Glomerular visceral epithelial cell (primary cell): Measurements from ENCODE around the gene ZFY.

Experiments
- DNase-seq: peaks from one replicate; pipeline ENCODE4 v3.0.0-alpha.2; 2016; ENCODE audit errors: extremely low spot score

Gene ZFY

GRCh38 chrY:2934861-2935715, at the start of gene ZFY:
ZFY (plus strand) TSS chrY:2935381; CDS start chrY:2953937, 18,556 bp downstream.
- DNase-seq = peak; percentile 56

DNA sequence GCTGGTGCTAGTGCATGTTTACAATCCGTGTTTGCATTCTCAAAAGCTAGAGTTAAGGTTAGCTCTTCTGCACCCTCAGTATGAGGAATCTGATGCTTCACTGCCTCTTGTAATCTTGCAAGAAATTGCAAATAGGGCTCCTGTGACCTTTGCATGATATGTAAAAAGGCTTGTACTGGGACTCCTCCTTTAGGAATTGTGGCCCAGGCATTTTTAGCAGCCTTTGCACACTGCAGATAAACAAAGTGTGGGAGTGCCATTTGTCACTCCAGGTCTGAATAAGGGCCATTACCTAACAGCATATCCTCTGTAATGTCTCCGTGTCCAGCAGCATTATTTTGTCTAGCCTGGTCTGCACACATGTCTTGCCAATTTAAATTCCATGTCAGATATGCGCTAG, 49.3 kb upstream of the ZFY start:
- DNase-seq = no peak

DNA sequence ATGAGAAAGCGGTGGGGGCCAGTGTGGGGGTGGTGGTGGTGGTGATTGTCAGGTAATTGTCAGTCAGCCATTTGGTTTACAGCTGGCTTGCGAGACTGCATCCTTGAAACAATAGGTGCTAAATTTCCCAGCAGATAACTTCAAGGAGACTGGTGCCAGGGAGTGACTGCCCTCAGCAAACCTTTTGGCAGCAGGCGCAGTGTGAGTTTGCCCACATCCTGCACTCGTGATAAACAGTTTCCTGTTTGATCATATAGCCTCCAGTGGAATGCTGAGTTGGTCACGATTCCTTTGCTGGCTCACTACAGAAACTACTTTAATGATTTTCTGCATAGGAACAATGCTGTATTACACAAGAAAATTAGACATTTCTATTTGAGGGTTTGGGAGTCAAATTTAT, 47.8 kb upstream of the ZFY start:
- DNase-seq = peak; percentile 59

DNA sequence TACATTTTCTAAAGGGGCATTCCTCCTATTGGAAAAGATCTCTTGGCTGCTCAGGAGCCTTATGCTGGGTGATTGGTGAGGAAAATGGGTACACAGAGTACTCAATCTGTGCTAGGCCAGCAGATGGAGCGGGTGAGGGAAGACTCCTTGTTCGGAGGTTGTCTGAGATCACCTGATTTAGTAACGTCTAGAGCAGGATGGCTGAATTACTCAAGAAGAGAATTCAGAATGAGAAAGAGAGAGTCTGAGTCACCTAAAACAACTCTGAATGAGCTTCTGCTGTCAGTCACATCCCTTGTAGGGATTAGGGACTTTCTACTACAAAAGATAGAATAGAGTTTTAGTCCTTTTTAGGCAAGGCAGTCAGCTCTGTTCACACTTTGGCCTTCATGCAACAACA, 47.2 kb upstream of the ZFY start:
- peak; percentile 42 for DNase-seq

DNA sequence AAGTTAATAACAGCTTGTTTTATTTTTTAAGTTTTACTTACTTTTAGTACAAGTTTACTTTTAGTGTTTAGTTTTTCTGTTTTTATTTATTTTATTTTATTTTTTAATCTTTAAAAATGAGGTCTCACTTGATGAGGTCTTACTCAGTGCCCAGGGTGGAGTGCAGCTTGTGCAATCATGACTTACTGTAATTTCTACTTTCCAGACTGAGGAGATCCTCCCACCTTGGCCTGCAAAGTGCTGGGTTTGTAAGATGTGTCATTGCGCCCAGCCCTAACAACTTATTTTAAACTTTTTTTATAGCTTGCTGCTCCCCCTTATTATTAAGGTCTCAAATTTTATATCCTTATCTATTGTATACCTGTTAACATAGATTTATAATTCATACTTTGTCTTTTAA, 41.7 kb upstream of the ZFY start:
- DNase-seq = no peak

GRCh38 chrY:2896050-2896449, 39.1 kb upstream of the ZFY start:
- no peak for DNase-seq

DNA sequence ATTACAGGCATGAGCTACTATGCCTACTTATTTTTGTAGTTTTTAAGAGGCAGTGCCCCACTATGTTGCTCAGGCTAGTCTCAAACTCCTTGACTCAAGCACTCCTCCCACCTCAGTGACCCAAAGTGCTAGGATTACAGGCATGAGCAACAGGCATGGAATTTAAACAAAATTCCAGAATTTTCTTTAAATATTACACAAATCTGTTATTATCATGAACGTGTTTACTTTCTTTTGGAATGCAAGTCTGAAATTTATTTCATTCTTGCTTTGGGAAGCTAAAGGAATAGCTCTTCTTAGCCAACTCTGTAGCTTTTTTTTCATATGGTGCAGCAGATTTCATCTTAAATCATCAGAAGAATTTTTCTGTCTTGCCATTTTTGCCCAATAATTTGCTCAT, 27.8 kb upstream of the ZFY start:
- DNase-seq = no peak

DNA sequence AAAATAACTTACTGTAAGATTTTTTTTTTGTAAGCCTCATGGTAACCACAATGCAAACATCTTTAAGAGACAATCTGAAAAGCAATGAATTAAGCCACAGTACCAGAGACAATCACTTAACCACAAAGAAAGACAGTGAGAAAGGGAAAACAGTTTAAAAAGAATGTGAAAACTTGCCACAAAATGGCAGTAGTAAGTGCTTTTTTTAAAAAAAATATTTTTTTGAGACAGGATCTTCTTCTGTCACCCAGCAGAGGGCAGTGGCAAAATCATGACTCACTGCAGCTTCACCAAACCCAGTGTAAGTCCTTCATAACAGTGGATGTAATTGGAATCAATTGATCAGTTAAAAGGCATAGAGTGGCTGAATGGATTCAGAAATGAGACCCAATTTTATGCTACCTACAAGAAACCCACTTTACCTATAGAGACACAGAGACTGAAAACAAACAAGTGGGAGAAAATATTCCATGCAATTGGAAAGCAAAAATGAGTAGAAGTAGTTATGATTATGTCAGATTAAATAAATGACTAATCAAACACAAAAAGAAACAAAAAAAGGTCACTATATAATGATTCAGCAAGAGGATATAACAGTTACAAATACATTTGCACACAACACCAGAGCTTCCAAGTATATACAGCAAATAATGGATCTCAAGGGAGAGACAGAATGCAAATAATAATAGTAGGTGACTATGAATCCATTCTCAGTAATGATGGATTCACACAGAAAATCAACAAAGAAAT, 21.9 kb upstream of the ZFY start:
- DNase-seq = peak; percentile 29

DNA sequence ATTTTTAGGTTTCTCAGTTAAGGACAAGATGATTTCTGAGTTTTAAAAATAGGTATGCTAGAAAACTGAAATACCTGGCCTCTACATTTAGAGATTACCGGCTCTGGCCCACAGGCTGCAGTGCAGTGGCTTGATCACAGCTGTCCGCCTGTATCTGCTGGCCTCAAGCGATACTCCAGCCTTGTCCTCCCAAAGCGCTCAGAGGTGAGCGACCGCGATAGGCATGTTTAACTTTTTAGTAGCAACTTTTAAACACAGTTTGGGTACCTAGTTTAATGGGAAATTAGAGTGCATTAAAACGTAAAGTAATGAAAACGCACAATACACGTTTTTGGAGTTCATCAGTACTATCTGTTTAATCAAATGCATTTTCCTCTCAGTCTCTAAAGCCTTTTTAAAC, 1.1 kb upstream of the ZFY start:
- DNase-seq = no peak

DNA sequence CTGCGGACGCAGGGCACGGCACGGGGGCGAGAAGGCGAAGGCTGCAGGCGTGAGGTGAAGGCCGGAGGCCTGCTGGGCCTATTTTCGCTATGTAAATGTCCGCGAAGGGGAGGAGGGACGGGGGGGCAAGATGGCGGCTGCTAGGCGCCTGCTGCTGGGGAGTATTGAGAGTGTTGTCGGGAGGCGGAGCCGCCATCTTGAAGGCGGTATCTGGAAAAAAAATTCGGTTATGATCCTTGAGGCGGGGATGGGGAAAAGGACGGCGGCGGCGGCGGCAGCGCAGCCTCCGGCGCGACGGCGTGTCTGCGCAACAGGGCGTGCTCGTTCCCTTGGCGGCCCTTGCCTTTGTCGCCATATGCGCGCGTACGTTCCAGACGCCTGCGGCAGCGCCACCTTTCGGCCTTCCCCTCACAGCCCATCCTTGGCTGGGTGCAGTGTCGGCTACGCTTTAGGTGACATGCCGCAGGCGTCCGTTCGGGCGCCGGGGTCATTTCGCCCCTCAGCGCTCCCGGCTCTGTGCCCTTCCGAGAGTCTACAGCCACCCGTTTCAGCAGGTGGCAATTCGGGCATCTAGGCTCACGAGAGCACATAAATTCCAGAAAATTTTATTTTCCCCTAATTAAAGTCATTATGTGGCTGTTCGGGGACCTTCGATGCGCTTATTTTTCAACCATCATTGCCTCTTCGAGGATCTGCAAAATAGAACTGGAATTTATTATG, 695 bp downstream of the ZFY start:
- DNase-seq = peak; percentile 91

- no peak for DNase-seq
Observed at GRCh38 chrY:2936436-2936750, 1.2 kb downstream of the ZFY start.

GRCh38 chrY:2937149-2937548, 2.0 kb downstream of the ZFY start:
- DNase-seq = peak; percentile 17

GRCh38 chrY:2949590-2950252, 14.5 kb downstream of the ZFY start:
- DNase-seq = no peak

- DNase-seq = no peak
Observed at GRCh38 chrY:2950655-2951054, 15.5 kb downstream of the ZFY start.

DNA sequence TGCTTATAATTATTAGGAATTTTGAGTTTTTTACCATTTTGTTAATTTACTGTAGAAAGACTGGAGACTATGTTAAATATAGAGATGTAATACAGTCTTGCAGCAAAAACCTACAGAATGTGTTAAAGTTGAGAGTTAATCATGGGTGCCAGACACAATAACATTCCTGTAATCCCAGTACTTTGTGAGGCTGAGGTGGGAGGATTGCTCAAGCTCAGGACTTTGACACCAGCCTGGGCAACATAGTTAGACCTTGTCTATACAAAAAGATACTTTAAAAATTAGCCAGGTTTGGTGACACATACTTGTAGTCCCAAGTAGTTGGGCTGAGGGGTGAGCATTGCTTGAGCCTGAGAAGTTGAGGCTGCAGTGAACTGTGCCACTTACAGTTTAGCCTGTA, 17.7 kb downstream of the ZFY start:
- DNase-seq = no peak

- DNase-seq = no peak
Observed at GRCh38 chrY:2954735-2955134, 19.6 kb downstream of the ZFY start.

- DNase-seq = no peak
Observed at GRCh38 chrY:2955561-2955960, 20.4 kb downstream of the ZFY start.

GRCh38 chrY:2962061-2962460, 26.9 kb downstream of the ZFY start:
- DNase-seq = no peak

DNA sequence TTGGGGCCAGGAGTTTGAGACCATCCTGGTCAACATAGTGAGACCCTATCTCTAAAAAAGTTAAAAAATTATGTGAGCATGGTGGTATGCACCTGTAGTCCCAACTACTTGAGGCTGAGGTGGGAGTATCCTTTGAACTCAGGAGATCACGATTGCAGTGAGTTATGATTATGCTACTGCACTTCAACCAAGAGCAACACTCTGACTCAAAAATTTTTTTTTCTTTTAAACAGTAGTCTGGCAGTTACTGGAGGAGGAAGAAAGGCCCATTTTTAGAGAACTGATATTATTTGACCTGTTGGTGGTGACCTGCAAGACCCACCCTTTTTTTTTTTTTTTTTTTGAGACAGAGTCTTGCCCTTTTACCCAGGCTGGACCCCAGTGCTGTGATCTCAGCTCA, 29.6 kb downstream of the ZFY start:
- DNase-seq = no peak

GRCh38 chrY:2965629-2966028, 30.4 kb downstream of the ZFY start:
- DNase-seq = no peak

GRCh38 chrY:2969561-2969960, 34.4 kb downstream of the ZFY start:
- peak; percentile 5 for DNase-seq

- no peak for DNase-seq
Observed at GRCh38 chrY:2972708-2973107, 37.5 kb downstream of the ZFY start.
